ENCODE measurements around the gene NSD1.

Gene NSD1

DNA sequence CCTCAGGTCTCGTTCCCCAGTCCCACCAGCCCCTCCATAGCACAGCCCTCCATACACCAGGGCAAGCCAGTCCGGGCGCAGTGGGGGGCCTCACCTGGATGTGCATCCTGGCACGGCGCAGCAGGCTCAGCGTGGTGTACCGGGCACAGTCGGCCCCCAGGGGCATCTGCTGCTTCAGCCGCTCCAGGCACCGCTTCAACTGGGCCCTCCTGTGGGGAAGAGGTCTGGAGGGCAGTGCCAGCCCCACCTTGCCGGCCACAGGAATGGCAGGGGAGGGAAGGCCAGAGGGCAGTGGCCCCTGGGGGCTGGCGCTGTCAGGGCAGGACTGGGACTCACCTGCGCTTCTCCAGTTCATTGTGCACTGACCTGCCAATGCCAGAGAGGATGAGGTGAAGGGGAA, 176.8 kb downstream of the NSD1 start:
- FAIRE-seq: no peak

DNA sequence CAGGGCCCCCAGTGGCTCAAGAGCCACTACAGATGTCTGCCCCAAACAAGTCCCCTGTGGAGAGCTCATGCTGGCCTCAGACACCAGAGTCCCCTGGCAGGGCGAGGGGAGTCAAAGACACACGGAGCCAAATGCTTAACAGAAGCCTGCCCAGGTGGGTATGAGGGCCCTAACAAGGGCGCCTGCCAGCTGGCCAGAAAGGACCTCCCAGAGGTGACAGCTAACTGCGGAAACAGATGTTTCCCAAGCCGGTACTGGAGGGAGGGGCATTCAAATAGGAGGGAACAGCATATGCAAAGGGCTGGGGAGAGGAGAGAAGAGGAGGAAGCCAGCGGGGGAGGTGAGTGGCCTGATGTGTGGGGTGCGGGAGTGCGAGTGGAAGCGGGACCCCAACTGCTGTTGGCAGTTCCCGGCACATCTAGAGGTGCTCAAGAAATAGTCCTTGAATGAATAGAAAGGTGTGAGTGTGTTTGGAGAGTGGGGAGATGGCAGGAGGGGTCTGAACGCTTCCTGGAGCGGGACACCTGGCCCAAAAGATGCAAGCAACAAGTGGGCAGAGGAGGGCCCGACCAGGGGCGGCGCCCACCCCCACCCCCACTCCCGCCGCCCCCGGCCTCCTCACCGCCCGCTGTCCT, 177.3 kb downstream of the NSD1 start:
- no peak for FAIRE-seq

DNA sequence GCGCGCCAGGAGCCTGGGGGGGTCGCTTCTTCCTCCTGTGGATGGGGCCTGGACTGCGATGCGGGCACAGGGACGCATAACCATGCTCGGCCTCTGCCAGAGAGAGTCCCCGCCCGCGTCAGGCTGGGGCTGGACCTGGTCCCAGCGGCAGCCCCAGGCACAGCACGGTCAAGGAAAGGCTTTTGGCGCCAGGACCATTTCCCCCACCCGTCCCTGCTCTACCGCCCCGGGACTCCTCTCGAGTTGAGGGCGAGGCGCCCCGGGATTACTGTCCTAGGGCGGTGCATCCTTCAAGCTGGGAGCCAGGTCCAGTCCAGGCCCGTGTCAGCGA, 177.8 kb downstream of the NSD1 start:
- FAIRE-seq: no peak

DNA sequence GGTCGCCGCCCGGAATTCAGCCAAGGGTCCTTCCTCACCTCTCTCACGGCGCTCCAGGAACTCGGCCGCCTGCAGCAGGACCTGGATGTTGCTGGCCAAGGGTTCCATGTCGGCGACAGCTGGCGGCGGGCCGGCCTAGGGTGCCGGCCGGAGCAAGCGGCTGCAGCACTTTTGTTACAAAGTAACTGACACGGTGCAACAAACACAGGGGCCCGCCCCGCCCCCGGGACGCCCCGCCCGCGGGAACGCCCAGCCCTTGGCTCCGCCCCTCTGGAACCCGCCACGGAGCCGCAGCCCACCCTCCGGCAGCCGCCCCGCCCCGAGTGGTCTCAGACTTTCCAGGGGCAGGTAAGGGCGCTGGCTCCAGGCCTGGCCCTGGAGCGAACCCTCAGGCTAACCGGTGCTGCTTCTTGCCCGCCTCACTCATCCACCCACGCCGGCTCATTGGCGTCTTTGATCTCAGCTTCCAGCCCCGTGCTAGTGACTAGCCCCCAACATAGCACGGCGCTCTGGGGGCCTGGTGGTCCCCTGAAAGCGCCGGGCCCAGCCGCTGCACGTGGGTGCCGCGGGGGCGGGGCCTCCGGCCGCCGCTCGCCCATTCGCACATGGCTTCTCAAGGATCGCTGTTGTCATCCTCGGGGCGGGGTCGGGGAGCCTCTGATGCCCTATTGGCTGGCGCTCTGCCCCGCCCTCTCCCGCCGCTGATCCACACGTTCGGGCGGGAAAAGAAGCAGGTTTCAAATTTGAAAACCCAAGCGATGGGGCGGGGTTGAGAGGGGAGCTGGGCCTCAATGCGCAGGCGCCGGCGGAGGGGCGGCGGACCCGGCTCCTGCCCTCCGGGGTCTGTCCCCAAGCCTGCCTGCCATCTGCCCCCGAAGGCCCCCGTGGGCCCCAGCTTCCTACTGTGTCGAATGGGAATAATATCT, 178.4 kb downstream of the NSD1 start, which contains the start of gene MXD3:
Gene MXD3, minus strand, starts transcription at position 176 of the 926 bp plus-strand sequence. Its CDS starts 68 bp downstream, at position 108.
- no peak for FAIRE-seq

DNA sequence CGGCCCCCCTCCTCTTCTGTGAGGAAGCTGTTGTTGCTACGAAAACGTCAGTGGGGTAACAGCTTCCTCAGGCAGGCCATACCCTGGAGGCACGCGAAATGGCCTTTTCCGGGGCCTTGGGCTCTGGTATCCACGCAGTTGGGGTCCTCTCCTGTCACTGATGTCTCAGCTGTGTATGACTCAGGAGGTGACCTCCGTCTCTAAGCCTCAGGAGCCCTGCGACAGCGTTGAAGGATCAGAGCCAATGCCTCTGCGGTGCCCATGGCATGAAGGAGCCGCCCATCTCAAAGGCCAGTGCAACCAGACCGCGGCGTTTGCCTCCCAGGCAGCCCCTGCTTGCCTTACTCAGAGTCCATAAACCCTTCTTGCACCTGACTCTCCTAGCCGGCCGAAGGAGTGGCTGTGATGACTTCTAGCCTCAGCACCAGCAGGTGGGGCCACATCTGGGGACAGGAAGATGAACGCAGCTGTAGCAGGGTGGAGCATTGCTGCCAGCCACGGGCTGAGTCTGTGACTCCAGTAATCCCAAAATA, 179.1 kb downstream of the NSD1 start:
- no peak for FAIRE-seq

DNA sequence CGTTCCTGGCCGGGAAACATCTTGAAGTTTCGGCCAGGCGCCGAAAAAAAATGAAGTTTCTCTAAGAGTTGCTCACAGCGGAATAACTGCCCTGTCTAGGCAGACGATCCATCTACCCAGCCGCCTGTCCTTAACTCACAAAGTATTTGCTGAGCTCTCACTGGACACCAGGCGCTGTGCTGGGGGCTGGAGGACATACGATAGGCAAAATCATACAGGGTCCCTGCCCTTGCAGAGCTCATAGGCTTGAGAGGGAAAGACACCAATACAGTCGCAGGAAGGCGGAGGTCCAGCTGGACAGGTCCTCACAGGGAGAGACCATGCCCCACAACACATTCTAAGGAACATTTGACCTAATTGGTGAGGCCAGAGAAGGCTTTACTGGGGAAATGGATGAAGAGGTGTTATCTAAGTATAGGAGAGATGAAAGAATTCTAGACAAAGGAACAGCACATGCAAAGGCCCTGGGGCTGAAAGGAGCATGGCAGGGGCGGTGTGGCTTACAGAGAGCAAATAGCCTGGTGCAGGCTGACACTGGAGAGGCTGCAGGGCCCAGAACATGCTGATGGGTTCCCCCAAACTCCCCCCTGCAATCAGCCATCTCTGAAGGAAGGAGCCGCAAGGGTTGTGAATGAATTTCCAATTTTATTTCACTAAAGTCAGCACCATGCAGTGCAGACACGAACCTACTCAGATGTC, 180.1 kb downstream of the NSD1 start:
- FAIRE-seq: no peak

DNA sequence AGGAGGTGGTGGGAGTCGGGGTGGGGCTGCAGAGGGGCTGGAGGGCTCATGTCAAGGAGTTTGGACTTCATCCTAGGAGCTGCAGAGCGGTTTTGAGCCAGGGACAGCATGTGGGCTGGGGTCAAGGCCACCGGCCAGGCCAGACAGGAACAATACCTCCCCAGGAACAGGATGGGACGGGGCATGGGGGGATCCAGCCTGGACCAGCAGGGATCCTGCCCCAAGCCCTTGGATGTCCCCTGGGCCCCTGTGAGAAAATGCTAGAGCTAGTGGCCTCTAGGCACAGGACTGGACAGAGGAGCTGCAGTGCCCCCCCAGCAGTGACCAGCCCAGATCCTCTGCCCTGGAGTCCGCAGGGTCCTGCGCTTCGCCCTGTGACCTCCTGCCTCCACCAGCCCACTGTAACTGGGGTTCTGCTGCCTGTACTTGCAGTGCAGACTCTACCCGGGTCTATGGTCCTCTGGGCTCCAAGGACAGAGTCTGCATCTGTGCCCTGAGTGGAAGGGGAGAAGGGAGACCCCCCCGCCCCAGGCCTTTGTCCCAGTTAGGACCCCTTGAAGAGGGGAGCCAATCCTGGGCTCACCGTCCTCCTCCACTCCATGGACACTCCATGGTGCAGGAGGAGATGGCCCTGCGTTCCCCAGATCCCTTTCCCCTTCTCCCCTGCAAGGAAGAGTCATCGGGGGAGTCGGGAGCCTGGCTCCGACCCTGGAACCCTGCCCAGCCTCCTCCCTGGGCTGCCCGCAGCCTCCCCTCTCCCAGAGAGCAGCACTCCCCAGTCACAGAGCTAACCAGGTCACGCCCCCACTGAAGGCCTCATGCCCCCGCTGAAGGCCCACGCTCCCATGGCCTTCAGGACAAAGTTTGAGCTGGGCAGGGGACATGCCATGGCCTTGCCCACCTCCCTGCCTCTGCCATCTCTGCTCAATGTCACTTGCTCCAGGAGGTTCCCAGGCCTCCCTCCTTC, 181.1 kb downstream of the NSD1 start:
- FAIRE-seq: no peak

DNA sequence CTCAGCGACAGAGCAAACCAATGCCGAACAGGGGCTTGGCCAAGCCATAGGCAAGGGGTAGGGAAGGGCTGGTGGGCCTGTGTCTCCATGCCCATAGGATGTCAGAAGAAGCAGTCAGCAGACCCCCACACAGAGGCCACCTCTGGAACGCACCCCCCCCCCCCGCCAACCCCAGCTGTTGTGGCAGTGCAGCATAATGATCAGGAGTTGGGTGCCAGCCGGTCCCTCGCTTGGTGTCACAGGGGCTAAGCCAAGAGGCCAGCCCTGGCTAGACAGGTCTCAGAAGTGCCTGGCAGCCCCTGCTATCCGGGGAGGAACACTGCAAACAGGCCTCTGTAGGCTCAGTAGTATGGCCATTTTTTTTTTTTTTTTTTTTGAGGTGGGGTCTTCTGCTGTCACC, 181.8 kb downstream of the NSD1 start:
- FAIRE-seq: no peak

DNA sequence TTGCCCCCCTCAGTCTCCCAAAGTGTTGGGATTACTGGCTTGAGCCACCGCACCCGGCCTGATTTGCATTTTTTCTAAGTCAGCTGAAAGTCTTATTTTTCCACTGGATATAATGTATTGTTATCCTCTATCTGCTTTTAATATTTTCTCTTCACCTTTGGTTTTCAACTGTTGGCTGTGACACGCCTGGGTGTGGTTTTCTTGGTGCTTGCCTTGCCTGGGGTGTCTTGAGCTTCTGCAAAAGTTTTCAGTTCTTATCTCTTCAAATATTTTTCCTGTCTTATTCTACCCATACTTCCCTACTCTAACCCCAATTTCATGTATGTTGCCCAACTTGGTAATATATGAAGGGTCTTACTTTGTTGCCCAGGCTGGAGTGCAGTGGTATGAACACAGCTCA, 182.4 kb downstream of the NSD1 start:
- FAIRE-seq: no peak

DNA sequence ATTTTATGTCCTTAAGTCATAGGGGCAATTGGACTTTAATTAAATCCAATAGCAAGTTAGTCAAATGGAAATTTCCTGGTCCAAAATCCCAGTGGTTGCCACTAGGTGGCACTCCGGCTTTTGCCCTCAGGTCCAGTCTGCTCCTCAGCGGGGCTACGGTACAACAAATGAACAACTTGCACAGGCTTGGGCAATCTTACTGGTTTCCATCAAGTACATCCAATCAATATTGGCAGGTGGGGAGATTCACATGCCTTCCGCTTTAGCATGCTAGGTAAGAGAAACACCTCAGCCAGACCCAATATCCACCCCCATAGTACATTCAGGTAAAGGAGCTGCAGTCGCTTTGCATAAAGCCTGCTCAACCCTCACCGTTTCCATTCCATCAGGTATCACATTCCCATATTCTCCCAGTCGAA, 184.4 kb downstream of the NSD1 start:
- FAIRE-seq: no peak

DNA sequence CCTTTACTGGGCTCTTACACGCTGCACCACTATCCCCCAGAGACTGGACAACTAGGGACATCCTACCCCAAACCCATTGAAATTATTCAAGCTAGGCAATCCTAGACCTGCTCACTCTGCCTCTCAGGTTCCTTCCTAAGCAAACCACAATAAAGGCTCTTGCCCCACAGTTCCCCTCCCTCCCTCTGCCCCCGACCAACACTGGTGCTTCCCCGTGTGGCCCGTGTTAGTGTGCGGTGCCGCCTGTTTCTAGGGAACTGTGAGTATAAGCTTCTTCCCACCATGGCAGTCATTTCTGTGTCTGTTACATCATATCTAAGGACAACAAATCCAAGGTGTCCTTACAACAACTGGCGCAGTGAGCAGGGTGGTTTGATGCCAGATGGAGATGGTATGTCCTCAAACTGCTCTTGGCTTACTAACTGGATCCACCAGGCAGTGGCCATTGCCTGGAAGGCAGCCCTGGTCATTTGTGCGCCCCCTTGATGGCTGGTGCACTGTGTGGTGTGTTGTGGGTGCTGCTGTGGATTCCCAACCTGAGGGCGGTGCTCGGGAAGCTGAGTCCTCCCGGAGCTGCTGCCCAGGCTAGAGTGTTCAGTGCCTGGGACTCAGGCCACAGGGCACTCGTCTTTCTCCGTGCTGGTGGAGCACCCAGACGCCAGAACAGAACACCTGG, 186.5 kb downstream of the NSD1 start:
- no peak for FAIRE-seq

DNA sequence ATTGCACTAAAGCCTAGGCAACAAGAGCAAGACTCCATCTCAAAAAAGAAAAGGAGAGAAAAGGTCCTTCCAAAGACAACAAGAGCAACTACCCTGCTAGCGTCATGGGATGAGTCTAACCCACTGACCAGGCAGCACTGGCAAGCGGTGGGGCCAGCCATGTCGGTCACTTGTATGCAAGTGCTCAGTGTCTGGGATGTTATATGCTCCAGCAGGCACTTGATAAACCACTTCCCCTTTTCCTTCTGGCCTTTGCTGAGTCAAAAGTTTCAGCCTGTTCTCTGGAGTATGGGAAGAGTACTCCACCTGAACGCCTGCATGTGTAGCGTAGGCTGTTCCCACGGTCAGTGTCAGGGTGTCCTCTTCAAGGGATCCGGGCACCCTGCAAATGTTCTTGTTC, 187.3 kb downstream of the NSD1 start:
- FAIRE-seq: no peak

DNA sequence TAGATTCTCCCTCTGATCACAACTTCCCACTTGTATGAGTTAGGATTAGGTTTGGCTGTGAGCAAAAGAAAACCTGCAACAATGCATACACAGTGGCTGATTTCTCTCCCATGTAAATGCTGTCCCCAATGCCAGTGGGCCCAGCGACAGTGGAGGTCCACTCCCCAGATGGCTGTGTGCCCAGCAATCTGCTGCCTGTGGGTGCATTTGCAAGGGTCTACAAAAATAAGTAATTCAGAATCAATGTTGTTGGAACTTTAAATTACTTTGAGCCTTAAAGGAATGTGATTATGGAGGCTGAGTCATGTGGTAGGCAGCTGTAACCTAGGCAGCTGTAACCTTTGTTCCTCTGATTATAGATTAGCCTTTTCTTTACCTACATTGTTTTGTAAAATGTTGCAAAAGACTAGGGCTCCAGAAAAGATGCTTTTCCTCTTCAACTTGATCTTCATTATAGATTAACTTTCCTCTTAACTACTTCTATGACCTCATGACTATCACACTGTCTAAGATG, 192.4 kb downstream of the NSD1 start:
- FAIRE-seq: no peak

DNA sequence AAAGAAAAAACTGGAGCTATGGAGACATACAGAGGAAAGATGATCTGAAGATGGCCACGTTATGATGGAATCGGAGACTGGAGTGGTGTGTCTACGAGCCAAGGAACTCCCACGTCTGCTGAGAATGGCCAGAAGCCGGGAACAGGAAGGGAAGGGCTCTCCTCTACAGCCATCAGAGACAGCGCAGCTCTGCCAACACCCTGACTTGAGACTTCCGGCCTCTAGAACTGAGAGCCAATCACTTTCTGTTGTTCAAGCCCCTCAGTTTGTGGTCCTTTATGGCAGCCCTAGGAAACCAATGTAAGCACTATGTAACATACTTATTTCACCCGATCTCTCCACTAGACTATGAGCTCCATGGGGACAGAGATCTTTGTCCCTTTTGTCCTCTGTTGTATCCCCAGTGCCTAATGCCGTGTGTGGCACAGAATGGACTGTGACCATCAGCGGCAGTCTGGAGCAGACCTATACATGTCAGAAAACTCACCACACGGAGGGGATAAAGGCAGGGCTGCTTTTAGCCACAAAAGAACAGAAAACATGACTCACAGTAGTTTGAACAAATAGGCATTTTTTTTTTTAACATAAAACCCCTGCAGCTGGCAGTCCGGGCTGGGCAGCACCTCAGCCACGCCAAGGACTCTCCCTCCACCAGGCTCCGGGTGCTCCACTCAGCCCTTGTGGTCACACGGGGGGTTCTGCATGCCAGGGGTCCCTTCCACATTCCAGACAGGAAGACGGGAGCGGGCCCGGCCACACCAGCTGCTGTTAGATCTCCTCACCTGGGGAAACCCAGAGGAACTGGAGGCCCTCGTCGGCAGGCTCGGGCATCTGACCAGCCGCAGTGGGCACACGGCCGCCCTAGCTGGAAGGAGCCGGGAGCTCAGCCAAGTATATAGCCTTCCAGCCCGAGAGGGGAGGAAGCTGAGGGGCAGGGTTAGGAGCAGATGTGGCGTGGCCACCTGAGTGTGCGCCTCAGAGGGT, 194.3 kb downstream of the NSD1 start:
- FAIRE-seq: no peak

DNA sequence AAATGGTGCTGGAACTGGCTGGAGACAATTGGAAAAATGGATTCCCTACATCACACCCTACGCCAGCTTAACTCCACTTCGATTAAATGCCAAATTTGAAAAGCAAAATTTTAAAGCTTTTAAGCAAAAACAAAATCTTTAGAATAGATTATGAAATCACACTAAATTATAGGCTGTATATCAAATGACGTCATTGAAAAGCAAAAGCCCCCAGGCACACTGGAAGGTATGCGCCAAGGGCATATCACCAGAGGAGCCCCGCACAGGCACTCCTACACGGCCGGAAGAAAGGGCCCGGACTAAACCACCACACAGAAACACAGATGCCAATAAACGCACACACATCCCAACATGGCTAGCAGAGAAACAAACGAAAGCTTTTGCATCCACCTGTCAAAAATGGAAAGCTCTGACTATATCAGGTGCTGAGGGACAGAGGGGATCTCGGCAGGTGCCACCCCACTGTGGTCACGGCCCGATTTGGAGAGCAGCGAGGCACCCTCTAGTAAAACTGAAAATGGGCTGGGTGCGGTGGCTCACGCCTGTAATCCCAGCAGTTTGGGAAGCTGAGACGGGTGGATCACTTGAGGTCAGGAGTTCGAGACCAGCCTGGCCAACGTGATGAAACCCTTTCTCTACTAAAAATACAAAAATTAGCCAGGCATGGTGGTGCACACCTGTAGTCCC, 195.1 kb downstream of the NSD1 start:
- no peak for FAIRE-seq

DNA sequence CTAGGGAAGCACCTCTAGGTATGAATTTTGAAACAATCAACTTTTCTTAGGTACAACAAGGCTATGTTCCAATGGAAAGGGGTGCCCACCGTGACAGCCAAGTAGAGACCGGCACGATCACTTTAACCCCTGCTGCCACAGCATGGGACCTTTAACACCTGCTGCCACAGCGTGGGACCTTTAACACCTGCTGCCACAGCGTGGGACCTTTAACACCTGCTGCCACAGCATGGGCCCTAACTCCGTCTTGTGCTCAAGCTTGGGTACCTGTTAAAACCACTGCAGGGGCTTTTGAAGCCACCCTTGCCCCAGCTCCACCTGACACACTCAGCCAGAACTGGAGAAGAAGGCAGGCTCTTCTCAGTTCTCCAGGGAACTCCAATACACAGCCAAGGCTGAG, 196.3 kb downstream of the NSD1 start:
- FAIRE-seq: no peak

DNA sequence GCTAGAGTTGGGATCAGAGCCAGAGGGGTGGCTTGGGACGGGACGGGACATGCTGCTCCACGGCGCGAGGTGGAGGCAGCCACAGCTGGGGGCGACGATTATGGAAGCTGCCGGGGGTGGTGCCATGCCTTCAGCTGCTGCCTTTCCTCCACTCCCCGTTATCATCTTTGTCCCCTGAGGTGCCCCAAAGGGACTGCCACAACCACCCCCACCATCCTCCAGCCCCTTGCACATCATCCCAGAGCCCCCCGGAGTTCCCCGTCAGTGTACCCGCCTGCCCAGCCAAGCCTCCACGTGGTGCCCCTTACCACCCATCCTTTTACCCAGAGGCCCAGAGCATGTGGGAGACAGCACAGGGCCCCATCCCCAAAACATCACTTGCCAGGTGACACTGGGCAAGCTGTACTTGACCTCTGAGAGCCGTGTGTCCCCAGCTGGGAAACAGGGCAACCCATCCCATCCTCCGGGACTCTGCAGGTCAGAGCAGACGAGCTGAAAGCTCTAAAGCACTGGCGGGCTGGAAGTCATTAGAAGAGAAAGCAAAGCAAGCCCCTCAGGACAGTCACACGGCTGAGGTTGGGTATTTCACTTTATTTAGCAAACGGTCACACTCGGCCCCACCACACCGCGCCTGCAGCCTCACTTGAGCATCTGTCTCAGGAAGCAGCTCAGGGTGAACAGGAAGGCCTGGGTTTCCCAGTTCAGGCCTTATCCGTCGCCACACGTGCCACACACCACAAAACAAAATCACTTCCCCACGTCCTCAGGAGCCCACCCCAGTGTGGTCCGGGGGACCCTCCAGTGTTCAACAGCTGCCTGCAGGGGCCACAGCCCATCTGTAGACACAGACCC, 197.6 kb downstream of the NSD1 start:
- no peak for FAIRE-seq
